ENCODE measurements around the gene MIEF2. TPM values are rescaled to one million over a fixed set of nuclear protein-coding genes. Genes with fewer than 3 reads are reported as not detected.

Gene MIEF2
- total and polyA plus RNA-seq, 2 experiments from 2014 or later = 37.3 to 101 TPM

DNA sequence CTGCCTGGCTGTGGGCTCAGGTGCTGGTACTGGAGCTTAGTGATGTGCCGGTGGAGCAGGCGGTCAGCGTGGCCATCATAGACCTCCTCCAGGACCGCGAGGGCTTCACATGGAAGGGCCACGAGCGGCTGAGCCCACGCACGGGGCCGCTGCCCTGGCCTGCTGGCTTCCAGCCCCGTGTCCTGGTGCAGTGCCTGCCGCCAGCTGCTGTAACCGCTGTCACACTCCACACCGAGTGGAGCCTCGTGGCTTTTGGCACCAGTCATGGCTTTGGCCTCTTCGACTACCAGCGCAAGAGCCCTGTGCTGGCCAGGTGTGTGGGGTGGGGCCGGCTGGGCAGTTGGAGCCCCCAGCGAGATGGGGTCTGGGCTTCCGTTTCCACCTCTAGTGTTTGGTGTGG, 23.0 kb upstream of the MIEF2 start:
- TF ChIP-seq, protein P1, sequence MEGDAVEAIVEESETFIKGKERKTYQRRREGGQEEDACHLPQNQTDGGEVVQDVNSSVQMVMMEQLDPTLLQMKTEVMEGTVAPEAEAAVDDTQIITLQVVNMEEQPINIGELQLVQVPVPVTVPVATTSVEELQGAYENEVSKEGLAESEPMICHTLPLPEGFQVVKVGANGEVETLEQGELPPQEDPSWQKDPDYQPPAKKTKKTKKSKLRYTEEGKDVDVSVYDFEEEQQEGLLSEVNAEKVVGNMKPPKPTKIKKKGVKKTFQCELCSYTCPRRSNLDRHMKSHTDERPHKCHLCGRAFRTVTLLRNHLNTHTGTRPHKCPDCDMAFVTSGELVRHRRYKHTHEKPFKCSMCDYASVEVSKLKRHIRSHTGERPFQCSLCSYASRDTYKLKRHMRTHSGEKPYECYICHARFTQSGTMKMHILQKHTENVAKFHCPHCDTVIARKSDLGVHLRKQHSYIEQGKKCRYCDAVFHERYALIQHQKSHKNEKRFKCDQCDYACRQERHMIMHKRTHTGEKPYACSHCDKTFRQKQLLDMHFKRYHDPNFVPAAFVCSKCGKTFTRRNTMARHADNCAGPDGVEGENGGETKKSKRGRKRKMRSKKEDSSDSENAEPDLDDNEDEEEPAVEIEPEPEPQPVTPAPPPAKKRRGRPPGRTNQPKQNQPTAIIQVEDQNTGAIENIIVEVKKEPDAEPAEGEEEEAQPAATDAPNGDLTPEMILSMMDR (IDR thresholded peaks at IDR 0.05; ENCODE audit: low read depth, low read length) = no peak
- Histone ChIP-seq H3K9me3 (ENCODE audit: low read depth) (no peaks in the 10 kb centered on the region), H3K27me3 (no peaks in the 10 kb centered on the region), H3K36me3 (peaks cover 19% of the 10 kb centered on the region), H3K4me3 (no peak overlapping the region), H3K27ac (no peak overlapping the region), H3K4me1 (ENCODE audit: low read depth) (peaks cover 8% of the 10 kb centered on the region)
- no peak for DNase-seq (ENCODE audit: low read depth in 1 of 2, low spot score in 1 of 2)

DNA sequence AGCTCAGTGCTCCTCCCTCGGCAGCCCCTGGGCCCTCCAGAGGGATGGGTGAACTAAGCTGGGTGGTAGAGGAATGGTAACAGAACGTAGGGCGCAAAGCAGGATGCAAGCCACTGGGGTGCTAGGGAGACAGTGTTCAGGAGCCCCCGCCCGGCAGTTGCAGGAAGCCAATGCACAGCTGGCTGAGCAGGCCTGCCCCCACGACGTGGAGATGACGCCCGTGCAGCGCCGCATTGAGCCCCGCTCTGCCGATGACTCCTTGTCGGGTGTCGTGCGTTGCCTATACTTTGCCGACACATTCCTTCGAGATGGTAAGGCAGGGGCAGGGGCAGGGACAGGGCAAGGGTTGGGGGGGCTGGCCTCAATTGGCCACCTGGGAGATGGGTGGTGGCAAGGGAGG, 22.2 kb upstream of the MIEF2 start:
- no peaks in the 10 kb centered on the region for H3K9me3 ChIP-seq (ENCODE audit: low read depth)
- H3K36me3 ChIP-seq = peaks cover 19% of the 10 kb centered on the region
- H3K4me3 ChIP-seq = no peak overlapping the region
- TF ChIP-seq, protein P1 (IDR thresholded peaks at IDR 0.05; ENCODE audit: low read depth, low read length) = no peak
- H3K27me3 ChIP-seq = no peaks in the 10 kb centered on the region
- no peak overlapping the region for H3K27ac ChIP-seq
- no peak for DNase-seq (ENCODE audit: low read depth in 1 of 2, low spot score in 1 of 2)
- peaks cover 8% of the 10 kb centered on the region for H3K4me1 ChIP-seq (ENCODE audit: low read depth)

DNA sequence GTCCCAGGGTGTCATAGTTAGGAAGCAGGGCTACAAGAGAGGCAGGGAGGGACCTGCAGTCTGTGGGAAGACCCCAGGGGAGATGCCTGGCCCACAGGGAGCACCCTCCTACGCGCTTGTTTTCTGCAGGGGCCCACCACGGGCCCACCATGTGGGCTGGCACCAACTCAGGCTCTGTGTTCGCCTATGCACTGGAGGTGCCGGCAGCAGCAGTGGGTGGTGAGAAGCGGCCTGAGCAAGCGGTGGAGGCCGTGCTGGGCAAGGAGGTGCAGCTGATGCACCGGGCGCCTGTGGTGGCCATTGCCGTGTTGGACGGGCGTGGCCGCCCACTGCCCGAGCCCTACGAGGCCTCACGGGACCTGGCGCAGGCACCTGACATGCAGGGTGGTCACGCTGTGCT, 20.0 kb upstream of the MIEF2 start:
- Histone ChIP-seq H3K4me1 (ENCODE audit: low read depth) (peaks cover 8% of the 10 kb centered on the region), H3K27ac (no peak overlapping the region), H3K27me3 (no peaks in the 10 kb centered on the region), H3K9me3 (ENCODE audit: low read depth) (no peaks in the 10 kb centered on the region), H3K36me3 (peaks cover 22% of the 10 kb centered on the region), H3K4me3 (no peak overlapping the region)
- DNase-seq (ENCODE audit: low read depth in 1 of 2, low spot score in 1 of 2) = no peak
- TF ChIP-seq, protein P1 (IDR thresholded peaks at IDR 0.05; ENCODE audit: low read depth, low read length) = no peak

DNA sequence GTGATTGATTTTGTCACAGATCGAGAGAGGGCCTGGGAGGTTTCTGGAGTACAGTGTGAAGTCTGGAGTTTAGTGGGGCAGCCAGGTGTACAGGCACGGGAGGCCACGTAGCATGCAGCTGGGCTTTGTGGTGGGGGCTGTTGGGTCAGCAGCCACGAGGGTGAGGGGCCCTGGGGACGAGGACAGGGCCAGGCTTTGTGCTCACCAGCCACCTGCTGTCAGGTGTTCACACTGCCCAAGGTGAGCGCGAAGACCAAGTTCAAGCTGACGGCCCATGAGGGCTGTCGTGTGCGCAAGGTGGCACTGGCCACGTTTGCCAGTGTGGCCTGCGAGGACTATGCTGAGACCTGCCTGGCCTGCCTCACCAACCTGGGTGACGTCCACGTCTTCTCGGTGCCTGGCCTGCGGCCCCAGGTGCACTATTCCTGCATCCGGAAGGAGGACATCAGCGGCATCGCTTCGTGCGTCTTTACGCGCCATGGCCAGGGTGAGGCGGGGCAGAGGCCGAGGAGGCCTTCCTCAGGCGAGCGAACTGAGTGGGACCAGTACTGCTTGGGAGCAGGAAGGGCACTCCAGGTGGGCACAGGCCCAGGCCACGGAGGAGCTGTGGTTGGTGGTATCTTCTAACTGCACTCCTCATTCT, 19.1 kb upstream of the MIEF2 start:
- Histone ChIP-seq H3K27ac (no peak overlapping the region), H3K4me3 (no peak overlapping the region), H3K36me3 (peaks cover 23% of the 10 kb centered on the region), H3K9me3 (ENCODE audit: low read depth) (no peaks in the 10 kb centered on the region), H3K4me1 (ENCODE audit: low read depth) (peaks cover 8% of the 10 kb centered on the region), H3K27me3 (no peaks in the 10 kb centered on the region)
- TF ChIP-seq, protein P1 (IDR thresholded peaks at IDR 0.05; ENCODE audit: low read depth, low read length) = no peak
- no peak for DNase-seq (ENCODE audit: low read depth in 1 of 2, low spot score in 1 of 2)

DNA sequence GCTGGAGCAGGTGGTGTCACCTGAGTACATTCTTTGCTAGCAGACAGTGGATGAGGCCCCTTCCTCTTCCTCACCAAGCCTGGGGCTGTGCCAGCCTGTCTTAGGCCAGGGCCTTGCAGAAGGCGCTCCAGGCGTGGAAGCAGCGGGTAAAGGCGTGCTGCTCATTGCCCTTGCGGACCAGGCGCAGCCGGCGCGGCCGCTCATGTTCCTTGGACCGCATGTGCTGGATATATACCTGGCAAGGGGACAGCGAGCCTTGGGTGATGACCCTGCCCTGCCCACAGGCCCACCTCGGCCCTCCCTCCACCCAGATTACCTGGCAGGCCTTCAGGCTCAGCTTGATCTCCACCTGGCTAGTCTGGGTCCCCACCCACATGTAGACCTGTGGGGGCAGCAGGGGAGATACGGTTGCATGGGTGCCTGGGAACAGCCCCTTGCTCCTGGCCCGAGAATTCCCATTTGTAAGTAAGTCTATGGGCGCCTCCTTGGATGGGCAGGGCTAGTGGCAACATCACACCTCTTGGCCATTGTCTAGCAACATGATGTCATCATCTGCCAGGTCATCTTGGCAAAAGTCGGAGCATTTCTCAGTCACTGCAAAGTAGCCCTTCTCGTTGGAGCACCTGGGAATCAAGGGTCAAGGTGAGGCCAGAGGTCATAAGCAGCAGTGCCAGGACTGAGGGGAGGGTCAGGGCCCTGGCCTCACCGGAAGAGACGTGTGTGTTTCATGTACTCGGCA, 15.3 kb upstream of the MIEF2 start:
- Histone ChIP-seq H3K27me3 (no peaks in the 10 kb centered on the region), H3K4me1 (ENCODE audit: low read depth) (no peaks in the 10 kb centered on the region), H3K27ac (no peak overlapping the region), H3K4me3 (no peak overlapping the region), H3K9me3 (ENCODE audit: low read depth) (no peaks in the 10 kb centered on the region), H3K36me3 (peaks cover 23% of the 10 kb centered on the region)
- TF ChIP-seq, protein P1 (IDR thresholded peaks at IDR 0.05; ENCODE audit: low read depth, low read length) = no peak
- no peak for DNase-seq (ENCODE audit: low read depth in 1 of 2, low spot score in 1 of 2)
